Measurements from ENCODE around the gene AMDHD1.

The AMDHD1 gene

DNA sequence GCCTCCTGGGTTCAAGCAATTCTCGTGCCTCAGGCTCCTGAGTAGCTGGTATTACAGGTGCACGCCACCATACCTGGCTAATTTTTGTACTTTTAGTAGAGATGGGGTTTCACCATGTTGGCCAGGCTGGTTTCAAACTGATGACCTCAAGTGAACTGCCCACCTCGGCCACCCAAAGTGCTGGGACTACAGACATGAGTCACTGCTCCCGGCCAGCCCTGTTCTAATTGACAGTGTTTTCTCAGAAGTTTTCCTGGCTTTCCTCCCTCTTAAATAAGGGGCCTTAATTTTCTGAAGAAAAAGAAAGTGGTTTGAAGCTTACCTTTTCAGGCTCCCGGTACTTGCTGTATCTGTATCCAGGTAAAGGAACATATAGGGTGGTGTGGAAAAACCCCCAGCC lies 51.3 kb downstream of the AMDHD1 start:
- DNase-seq, result no peak

DNA sequence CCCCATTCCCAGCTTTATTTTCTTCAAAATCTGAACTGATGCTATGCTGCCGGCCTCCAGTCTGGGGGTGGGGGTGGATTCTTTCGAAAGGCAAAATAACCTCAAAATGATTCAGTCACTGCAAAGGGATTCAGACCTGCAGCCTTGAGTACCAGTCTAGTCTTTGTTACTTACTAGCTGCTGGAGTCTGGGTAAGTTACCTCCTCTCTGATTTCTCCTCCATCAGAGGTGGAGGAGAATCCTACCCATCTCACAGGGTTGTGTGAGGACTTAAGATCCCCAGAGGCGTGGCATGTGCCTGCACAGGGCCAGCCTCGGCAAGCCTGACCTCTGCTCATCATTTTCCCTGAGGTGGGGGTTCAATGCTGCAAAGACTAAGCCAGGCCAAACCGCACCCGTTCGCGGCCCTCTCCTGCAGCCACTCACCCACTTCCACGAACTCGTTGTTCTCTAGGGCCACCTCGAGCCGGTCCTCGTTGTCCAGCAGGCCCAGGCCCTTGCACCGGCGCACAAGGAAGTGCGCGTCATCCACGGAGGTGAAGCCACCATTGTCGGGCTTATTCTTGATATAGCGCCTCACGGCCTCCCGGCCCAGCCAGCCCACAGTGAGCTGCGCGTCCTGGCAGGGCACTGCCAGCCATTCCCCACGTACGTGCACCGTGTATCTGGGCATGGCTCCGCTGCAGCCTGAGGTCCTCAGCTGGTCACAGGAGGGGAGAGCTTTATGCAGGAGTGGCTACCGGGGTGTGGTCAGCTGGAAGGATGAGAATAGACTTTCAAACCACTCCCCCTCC lies 52.3 kb downstream of the AMDHD1 start:
- DNase-seq, result no peak

DNA sequence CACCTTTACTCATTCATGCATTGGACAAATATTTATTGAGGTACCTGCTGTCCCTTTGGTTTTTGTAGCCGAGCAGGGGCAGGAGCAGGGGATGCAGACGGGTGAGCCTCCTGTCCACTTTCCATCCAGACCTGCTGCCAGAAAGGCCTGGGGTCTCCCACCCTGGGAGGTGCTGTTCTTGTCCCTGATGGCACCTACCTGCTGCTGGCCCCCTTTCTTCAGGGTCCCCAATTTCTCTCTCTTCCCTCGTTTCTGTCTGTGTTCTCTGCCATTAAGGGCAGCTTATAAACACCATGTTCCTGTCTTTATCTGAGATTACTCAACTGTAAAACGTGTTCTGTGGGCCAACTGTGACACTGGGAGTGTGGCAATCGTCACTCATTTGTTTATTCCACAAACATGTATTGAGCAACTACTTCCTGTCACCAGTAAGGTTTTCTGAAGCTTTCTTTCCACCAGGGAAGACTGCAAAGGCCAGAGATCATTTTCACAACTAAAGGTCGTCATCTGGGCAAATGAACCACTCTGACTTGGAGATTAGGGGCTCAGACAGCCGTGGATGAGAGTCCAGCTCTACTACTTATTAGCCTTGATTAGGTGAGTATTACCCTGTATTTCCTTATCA lies 53.0 kb downstream of the AMDHD1 start, which contains the start of gene HAL:
Gene HAL (minus strand): TSS at position 311 of the 625 bp plus-strand sequence. CDS start 434 bp downstream, outside the sequence.
- DNase-seq, result no peak

DNA sequence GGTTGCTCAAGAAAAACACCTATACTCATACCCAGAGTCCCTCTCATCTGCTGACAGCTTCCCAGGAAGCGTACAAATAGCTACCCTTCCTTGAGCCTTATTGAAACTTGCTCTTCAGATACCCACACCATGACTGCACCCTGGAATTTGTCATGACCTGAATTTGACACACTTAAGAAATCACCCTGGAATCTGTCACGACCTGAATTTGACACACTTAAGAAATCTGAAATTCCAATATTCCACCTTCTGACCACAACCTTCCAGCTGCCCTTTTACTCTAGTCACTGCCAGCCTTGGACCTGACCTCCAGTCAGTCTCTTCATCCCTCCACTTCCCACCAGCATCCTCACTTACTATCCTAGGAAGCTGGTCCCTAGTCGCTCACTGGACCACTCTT lies 54.1 kb downstream of the AMDHD1 start:
- no peak for DNase-seq

DNA sequence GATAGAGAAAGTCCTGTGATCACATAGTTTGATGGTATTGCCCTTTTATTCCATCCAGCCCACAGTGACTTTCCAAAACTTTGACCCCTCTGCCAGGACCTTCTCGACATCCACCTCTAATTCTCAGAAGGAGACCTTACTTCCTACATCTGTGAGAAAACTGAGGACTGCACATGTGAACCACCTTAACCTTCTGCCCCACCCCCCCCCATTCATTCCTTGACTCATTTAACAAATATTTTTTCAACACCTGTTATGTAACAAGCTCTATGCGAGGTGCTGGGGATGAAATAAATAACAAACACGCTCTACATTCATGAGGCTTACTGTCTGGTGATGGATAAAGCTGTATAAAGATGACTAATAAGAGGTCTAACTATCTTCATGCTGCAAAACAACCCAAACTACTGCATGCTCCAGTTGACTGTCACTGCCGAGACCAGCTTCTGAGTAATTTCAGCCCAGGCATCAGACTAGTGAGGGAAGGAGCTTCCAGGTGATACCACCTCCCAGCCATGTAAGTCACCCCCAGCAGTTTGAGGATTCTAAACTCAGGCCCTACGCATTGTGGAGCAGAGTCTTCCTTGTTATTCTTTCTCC lies 54.9 kb downstream of the AMDHD1 start:
- DNase-seq, result no peak

DNA sequence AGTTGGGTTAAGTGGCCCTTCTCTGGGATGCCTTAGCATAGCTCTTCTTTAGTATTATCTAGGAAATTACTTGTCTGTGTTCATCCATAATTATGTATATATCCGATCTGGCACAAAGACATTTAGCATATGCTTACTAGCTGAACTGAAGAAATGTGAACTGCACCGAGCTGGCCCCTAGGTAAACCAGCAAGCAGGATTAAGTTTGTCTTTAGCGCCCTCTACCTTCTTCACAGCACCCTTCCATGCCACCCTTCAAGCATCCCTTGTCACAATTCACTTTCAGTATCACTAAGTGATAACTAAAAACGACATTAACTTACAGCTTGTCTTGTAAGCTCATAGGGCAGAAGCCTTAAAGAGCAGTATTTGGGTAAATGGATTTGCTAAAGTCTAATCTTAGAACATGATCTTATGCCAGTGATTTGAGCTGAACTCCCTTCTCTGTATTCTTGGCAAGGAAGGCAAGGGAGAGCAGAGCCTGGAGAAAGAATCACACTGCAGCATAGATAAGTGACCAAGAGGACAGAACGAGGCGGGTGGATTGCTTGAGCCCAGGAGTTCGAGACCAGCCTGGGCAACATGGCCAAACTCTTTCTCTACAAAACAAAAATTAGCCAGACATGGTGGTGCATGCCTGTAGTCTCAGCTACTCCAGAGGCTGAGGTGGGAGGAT lies 55.6 kb downstream of the AMDHD1 start:
- peak in 30 of 56 donors; percentile 1 to 56 (median 14) for DNase-seq

DNA sequence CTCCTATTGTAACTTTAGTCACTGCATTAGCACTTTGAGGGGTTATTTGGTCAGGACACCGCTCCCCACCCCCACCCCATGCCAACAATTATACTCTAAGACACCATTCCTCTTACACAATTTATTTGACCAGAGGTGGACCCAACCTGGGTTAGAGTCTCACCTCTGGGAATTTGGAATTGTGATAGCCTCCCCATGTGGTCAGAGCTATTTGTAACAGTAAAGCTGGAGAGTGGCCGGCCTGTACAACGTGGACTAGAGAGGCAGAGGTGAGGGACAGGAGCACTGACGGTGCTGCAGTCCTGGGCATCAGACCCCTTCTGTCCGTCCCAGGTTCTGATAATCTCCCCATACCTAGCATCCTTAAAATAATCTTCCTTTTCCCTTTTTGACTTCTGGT lies 56.4 kb downstream of the AMDHD1 start:
- DNase-seq, result no peak

DNA sequence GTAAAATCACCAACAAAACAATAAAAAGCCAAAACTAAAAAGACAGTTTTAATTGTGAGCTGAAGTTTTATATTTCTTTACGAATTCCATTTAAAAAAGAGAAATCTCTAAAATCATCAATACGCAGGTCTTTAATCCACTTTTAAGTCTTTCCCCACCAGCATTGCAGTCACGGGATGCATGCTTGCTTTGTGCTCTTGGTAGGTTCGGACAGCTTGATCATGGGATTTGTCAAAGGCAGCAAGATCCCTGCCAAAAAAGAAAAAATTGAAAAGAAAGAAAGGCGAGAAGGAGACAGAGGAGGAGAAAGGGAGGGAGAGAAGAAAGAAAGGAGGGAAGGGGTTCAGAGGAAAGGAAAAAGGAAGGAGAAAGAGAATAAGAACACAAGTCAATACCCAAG lies 57.7 kb downstream of the AMDHD1 start:
- DNase-seq, result no peak

DNA sequence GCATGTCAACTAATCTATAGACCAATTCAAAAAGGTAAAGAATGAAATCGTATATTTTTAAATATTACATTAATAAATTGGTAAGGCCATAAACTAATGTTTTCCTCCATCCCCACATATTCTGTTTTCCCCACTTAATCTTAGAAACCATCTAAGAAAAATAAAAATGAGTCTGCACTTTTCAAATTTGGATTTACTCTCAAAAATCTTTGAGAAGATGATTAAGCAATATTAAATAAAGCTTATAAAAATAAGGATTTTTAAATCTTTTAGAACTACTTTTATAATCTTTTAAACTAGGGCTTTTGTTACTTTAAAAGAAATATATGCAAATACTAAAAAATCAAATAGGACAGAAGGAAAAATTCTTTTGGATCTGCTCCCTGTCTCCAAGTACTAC lies 63.6 kb downstream of the AMDHD1 start:
- no peak for DNase-seq

DNA sequence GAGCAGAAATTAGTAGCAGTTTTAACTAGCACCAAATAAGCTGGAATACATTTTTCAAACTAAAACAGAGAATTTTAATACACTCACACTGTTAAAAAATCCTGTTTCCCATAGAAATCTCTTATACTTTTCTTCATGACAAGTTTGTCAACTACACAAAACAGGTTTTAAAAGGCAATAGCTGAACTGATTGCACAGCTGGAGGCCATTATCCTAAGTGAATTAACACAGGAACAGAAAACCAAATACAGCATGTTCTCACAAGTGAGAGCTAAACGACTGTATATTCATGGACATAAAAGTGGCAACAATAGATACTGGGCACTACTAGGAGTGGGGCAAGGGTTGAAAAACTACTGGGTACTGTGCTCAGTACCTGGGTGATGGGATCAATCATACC lies 64.6 kb downstream of the AMDHD1 start:
- DNase-seq, result no peak

DNA sequence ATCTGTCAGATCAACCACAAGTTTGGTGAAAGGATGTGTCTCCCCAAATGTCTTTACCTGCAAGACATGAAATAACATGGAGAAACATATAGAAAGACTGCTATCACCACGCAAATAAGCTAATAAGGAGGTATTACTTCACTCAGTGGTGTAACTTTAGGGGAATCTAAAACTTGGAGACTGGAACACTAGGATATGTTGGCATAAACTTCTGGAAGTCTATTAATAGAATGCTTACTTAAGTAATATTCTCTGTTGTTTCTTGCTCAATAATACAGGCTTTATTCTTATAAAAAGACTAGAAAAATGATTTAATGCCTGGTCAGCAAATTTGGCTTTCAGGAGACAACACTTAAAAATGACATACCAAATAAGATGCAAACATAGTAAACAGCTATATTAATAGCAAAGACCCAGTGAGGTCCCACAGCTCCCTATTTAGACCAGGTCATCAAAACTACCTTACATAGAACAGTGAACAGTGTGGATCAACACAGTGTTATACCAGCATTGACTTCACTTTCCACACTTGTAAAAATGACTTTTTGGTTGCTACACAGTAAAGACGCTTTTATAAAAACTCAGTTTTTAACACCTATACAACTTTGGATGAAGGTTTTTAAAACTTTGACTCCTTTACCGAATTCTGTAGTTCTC lies 71.9 kb downstream of the AMDHD1 start:
- no peak for DNase-seq

DNA sequence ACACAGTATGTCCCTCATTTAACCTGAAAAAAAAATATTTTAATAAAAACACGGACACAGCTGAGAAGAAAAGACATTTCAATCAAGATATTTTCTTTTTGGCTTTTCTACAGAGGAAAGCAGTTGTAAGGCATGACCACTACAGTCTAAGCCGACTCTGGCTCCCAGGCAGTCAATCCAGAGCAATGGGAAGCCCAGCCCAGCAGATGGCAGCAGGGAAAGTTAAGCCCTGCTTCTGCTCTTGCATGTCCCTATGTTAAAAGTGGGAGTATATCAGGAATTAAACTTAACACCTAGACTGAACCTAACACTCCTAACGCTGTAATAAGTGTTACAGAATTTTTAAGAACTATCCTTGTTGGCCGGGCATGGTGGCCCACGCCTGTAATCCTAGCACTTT lies 72.5 kb downstream of the AMDHD1 start:
- DNase-seq, result peak in 2 of 56 donors; percentile 3 to 8

Data from amygdala (tissue), 56 donors.